Measurements from ENCODE around the gene RAB3C.
"Not testable (repeated sequence)": the region's sequence is repeated elsewhere in the genome, so short reads cannot be mapped to it uniquely, and the experiment has no call there.

Gene RAB3C

DNA sequence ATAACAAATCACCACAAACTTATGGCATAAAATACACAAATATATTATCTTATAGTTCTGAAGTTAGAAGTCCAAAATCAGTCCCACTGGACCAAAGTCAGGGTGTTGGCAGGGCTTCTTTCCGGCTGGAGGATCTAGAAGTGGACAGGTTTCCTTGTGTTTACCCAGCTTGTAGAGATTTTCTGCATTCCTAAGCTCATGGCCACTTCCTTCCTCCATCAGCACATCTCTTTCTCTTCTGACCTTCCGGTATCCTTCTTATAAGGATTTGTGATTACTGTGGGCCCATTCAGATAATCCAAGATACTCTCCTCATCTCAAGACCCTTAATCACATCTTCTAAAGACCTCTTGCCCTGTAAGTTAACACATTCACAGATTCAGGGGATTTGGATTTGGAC lies 97.6 kb downstream of the RAB3C start:
- DNase-seq: no peak

DNA sequence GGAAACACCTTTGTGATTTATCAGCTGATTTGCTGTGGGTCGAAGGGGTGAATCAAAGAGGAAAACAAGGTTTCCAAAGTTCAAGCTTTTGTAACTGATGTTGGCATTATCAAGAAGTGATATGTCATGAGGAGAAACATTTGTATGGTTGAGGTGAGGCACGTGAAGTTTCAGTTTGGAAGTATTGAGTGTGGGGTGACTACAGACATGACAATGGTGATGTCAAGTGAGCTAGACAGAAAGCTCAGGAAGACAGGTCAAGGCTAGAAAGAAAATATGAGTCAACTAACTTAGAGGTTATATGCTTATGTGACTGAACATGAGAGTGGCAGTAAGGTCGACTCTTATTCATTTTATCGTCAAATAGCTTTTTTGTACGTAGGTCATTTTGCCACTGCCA lies 99.1 kb downstream of the RAB3C start:
- DNase-seq: peak; percentile 20

DNA sequence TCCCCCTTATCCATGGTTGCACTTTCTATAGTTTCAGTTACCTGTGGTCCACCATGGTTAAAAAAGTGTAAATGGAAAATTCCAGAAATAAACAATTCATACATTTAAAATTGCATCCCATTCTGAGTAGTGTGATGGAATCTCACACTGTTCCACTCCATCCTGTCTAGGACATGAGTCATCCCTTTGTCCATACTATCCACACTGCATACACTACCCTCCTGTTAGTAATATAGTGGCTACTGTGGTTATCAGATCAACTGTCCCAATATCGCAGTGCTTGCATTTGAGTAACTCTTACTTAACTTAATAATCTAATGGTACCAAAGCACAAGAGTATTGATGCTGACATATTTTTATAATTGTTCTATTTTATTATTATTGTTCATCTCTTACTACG lies 100.7 kb downstream of the RAB3C start:
- no peak for DNase-seq

DNA sequence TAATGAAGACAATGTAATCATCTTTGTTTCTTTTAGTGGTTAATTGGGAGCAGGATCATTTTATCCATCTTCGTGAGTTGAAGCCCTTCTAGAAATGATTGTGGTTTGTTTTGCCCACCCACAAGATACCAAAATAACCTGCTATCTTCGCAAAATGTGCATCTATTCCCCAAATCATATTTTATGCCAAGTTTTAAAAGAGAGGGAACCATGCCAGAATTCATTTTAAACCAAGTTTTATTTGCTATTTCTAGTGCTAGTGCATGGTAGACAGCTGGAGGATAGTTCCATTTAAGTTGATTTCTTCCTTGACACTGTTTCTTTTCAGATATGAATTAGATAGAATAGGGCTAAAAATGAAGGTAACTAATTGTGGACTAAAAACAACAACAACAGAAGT lies 104.2 kb downstream of the RAB3C start:
- no peak for DNase-seq

DNA sequence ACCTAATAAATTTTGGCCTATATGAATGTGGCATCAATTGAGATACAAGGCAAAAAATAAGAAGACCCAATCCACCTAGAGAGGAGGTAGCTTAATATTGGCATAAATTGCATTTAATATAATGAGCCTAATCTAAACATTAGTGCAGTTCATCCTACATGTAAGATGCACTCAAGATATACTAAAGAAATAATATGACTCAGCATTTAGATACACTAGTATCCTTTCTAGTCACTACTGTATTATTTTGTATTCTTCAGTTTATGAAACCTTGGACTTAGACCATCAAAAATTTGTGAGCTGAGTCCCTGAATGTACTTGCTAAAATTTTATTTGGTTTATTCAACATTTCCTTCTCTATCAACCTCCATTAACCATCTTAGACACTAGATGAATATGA lies 104.7 kb downstream of the RAB3C start:
- DNase-seq: no peak

DNA sequence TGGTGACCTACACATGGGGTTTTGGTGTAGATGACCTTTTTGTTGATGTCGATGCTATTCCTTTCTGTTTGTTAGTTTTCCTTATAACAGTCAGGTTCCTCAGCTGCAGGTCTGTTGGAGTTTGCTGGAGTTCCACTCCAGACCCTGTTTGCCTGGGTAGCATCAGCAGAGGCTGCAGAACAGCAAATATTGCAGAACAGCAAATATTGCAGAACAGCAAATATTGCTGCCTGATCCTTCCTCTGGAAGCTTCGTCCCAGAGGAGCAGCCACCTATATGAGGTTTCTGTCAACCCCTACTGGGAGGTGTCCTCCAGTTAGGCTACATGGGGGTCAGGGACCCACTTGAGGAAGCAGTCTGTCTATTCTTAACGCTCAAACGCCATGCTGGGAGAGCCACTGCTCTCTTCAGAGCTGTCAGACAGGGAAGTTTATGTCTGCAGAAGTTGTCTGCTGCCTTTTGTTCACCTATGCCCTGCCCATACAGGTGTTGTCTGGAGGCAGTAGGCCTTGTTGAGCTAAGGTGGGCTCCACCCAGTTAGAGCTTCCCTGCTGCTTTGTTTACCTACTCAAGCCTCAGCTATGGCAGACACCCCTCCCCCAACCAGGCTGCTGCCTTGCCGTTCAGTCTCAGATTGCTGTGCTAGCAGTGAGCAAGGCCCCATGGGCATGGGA lies 116.3 kb downstream of the RAB3C start:
- DNase-seq: not testable (repeated sequence)

DNA sequence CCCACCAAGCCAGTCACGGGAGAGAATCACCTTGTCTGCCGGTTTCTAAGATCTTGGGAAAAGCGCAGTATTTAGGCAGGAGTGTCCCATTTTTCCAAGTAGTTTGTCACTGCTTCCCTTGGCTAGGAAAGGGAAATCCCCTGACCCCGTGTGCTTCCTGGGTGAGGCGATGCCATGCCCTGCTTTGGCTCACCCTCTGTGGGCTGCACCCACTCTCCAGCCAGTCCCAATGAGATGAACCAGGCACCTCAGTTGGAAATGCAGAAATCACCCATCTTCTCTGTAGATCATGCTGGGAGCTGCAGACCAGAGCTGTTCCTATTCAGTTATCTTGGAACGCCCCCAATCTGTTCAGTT lies 116.9 kb downstream of the RAB3C start:
- DNase-seq: no peak

DNA sequence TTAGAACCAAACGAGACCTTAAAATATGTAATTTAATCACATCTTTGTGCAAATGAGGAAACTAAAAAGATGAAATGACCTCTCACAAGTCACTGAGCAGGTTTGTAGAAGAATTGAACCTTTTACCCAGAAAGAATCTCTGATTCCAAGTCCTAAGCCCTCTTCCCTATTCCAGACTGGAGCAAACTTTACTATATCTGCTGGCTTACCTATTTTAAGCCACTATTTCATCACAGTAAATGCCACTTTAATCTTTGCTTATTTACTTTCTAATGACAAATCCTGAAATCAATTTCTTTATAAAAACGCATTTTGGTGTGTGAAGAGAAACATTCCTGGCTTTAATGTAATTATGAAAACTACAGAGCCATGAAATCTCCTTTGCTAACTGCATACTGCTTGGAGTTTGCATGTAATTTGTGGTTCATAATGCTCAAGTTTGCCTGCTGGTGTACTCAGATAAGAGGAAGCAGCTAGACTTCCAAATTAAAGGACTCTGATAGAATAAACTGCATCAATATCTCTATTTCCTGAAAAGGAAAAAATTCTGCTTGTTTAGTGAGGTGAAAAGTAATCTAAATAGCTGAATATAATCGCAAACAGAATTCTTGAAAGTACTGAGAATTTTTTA lies 121.2 kb downstream of the RAB3C start:
- DNase-seq: no peak

DNA sequence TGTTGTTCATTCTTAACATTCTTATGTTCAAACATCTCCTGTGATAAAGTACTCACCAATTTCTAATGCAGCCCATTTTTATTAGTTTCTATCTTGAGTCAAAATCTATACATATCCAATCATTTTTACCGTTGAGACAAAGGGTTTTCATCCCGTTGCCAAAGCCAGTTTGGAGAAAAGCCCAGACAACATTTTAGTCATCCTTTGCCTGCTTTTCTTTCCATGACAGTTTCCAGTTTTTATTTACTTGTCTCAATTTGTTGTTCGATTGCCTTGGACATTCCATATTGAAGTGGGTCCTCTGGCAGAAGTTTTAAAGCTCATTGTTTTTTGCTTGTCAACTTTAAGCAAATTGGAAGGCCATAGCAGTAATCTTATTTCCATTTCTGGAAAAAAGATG lies 123.9 kb downstream of the RAB3C start:
- no peak for DNase-seq

DNA sequence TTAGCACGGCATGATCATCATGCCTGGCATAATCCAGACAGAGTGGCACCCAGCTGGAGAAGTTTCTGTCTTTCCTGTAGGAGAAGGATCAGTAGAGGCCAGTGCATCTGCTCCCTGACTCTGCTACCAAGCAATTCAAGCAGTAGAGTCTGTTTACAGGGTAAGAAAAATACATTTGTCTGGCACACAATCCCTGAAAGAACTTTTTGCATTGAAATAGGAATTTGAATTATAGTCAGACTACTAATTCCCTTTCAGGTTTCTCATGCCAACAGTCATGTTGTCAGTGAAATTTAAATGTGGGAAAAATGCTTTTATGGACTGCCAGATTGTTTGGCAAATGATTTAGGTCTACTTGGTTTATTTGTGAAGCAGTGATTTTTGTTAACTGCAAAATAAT lies 125.6 kb downstream of the RAB3C start:
- DNase-seq: no peak

DNA sequence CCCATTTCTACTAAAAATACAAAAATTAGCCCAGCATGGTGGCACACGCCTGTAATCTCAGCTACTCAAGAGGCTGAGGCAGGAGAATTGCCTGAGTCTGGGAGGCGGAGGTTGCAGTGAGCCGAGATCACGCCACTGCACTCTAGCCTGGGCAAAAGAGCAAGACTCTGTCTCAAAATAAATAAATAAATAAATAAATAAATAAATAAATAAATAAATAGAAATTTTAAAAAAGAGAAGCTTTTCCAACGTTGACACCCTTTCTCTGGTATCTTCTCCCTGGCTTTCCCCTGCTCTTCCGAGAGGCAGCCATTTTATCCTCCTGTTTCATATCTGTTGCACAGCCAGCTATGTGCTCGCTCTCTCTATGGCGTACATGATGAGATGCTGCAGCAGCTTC lies 127.5 kb downstream of the RAB3C start:
- DNase-seq: not testable (repeated sequence)

DNA sequence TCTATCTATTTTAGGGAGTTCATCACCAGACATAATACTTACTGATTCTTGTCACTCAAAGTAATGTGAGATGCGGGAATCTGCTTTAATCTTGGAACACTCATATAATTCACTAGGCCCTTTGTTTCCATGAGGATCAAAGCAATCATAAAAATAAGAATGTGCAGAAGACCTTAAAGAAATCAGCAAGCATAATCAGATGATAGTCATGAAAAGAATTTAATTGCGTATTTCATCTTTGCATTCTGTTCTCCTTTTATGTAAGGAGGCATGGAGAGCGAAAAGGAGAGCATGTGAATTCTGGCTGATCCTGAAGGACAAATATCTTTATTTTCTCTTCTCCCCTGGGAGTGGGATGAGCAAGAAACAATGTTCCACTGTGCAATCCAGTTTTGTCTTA lies 128.0 kb downstream of the RAB3C start:
- DNase-seq: no peak

DNA sequence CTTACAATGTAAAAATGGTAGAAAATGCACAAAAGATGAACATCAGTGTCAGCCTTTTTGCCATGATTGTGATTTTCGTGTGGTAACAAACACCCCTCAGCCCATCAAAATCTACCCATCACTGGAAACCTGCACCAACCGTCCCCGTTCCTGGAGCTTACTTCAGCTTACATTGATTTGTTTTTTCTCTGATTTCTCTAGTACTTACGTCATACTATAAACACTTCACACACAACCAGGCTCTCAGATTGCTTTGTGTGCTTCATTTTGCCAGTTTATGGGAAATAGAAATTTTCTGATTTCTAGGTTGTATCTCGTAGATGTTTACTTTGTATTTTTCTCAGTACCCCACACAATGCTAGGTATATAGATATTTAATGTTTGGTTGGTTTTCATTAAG lies 129.1 kb downstream of the RAB3C start:
- DNase-seq: no peak

DNA sequence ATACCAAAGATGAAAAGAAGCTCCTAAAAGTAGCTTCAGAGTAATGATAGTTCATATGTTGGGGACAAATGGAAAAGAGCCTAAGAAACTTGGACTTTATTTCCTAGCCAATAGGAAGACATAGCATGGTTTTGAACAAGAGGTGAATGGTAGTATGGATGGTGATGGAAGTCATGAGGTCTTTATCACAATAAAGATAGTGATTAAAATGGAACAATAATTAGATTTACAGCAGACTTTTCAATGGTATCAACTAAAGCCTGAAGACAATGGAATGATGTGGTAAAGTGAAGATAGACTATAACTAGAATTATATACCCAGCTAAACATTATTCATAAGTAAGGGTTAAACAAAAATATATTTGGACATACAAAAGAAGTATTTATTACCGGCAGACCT lies 131.2 kb downstream of the RAB3C start:
- no peak for DNase-seq

DNA sequence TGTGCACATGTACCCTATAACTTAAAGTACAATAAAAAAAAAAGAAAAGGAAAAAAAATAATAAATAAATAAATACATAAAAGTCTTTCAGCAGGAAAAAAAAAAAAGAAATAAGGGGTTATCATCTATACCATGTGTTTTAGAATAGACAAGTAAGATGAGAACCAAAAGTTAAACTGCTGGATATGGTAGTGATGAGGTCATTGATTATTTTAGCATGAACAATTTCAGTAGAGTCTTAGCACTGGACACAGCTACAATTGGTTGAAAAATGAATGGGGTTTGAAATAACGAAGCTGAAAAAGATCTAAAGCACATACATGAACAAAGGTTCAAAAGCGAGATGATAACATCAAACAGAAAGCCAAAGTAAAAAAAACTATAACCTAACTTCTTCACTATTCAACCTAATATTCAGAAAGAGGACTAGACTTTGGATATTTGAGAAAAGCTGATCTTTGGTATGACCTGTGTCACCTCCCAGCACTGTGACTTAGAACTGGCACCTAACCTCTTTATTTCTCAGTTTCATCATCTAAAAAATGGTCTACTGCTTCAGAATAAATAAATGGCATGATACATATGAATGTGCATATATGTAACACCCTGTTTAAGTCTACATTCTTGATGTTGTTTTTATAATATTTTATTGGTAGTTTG lies 133.3 kb downstream of the RAB3C start:
- no peak for DNase-seq

DNA sequence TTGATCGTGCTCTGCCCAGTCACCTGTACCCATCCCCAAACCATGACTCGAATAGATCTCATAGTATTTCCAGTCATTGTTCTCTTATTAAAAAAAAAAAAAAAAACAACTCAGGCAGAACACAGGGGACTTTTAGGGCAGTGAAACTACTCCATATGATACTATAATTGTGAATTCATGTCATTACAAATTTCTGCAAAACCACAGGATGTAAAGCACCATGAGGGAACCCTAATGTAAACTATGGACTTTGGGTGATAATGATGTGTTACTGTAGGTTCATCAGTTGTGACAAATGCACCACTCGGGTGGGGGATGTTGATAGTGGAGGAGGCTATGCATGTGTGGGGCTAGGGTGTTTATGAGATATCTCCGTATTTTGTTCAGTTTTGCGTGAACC lies 133.8 kb downstream of the RAB3C start:
- no peak for DNase-seq

DNA sequence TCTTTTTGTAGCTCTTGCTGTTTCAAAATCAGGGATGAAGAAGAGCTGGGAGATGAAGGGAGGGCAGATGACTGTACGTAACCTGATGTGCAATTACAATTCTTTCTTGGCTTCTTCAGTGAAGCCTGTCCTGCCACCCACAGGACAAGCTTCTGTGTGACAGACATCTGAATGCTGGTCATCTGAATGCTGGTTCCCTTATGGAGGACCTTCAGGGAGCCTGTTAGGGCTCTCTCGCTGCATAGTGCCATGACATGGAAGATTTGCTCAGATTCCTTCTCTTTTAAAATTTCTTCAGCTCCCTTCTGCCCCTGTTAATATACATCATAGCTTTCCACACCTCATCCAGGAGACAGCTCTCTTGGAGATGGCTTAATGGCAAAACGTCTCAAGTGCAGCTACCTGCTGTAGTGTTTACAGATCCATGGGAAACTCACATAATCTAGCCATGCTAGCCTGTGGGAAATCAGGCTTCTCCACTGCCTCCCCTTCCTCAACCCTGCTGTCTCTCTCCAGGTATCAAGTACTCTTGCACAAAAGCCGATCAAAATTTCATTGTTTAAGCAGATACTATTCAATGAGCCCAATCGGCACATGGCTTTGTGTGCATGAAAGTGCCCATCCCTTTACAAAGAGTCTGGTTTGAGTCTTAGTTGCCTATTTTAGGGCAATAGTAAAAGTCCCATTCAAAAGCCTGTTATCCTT lies 134.6 kb downstream of the RAB3C start:
- no peak for DNase-seq

DNA sequence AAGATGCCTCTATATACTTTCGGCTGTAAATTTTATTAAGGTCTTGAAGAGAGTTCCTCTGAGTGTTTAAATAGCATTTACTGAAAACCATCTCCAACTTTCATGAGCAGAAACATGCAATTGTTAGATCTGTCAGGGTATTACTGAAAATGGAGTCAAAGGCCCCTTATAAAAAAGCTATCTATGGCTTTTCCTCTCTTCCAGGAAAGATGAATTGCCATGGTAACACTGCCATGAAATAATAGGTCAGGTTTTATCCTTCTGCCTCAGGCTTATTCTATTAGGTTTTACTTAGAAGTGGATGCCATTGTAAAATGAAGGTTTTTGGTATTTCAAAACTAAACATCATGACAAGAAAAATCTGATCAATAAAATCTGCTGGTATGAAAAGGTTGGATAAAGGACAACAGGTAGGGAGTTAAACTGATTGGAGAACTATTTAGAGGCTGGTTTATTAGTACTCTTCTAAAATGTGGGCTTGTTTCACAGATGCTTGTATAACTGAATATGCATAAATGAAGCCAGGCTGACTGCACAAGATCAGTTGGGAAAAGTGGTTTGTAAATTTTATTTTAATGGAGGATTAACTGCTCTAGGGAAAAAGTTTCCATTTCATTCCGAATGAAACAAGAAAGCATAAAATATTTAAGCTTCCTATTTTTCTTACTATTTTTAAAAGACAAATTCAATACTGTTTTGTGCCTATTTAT lies 135.5 kb downstream of the RAB3C start:
- DNase-seq: no peak

DNA sequence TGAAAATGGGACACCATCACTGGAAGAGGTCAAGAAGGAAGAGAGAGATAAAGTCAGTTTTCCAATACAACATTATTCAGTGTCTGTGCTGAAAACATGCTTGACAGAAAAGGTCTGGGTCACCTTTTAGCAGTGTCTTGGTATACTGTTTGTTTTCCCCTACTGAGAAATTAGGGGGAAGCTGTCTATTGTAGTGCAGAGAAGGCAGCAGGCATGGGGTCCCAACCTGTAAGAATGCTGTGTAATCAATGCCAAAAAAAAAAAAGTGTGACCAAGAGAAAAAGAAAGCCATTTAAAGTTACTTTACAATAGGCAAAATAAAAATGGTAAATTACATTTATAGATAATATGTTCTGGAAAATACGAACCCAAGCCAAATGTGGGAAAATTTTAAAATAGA lies 139.3 kb downstream of the RAB3C start:
- DNase-seq: no peak

DNA sequence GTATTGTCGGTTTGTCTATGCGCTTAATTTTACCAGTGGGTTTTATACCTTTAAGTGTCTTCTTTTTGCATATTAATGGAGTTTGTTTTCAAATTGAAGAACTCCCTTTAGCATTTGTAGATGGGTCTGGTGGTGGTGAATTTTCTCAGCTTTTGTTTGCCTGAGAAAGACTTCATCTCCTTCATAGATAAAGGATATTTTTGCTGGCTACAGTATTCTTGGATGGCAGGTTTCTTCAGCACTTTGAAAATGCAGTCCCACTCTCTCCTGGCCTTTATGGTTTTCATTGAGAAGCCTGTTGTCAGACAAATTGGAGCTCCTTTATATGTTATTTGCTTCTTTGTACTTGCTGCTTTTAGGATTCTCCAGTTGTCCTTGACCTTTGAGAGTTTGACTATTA lies 142.1 kb downstream of the RAB3C start:
- DNase-seq: no peak

DNA sequence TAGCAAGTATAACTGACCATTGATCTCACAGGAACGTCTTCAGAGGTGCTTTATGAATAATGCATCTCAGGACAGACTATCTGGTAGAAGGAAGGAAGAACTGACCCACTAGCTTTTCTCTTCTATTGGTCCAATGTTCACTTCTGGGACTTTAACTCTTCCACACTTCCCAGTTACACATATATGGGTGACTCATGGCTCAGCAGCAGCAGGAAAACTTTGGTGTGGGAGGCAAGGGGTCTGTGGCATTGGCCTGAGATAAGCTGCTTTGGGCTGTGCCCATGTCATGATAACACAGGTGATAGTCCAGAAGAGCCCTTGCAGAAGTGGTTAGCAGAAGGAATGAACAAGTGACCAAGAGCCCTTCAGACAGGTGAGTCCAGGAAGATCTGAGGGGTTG lies 148.8 kb downstream of the RAB3C start:
- DNase-seq: no peak

DNA sequence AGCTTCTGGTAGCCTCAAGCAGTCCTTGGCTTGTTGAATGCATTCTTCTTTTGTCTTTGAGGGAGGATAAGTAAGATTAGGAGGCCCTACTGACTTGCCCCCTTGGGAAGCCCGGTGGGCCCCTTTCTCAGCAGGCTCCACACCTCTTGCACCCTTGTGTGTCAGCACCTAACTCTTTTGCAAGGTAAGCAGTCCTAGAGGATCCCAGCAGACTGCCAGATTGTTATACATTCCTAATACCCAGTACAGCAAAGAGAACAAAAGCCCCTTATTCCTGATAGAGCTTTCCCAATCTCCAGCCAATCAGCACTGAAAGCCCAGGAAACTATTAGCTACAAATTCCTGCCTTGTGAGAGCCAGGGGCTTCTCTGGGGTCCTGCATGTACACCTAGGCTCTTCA lies 152.8 kb downstream of the RAB3C start:
- DNase-seq: no peak

DNA sequence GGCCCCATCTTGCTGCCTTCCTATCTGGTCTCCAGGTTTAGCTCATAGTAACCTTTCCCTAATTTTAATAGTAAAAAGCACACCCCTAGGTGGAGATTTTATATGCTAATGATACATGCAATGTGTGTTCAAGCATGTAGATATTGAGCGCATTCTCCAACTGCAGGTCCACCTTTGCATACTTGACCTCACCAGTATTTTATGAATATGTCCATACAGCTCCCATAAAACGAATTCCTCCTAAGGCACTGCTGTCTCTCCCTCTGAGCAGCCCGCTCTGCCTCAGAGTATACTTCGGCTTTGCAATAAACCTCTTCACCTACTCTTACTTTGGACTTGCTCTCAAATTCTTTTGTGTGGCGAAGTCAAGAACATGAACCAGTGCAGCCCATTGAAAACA lies 153.3 kb downstream of the RAB3C start:
- no peak for DNase-seq
